Breast epithelium (tissue), 4 donors: ENCODE measurements around the gene OR2A14. TPM values are rescaled to one million over a fixed set of nuclear protein-coding genes. Genes with fewer than 3 reads are reported as not detected.

Experiments
- DNase-seq, 2 donors: peaks; one replicate each; pipeline ENCODE4 v3.0.0-alpha.2; 2019; ENCODE audit warnings: low spot score in 2 of 2
- H3K27ac ChIP-seq, 2 donors: fragments of 200-600 bp; sonication (generic) in 1 of 2; one replicate each; pipeline ENCODE4 v1.5.1; 2016 to 2019; ENCODE audit warnings: mild to moderate bottlenecking in 1 of 2
- H3K27me3 ChIP-seq, 2 donors: fragments of 200-600 bp; sonication (generic) in 1 of 2; one replicate each; pipeline versions ENCODE4 v1.5.1 to v1.6.0; 2017 to 2019; ENCODE audit warnings: control low read depth in 1 of 2, mild to moderate bottlenecking in 1 of 2
- H3K36me3 ChIP-seq: fragments of 200-600 bp; one replicate; pipeline ENCODE4 v1.5.1; 2019
- H3K4me1 ChIP-seq, 2 donors: fragments of 200-600 bp; sonication (generic); one replicate each; pipeline ENCODE4 v1.5.1; 2016 to 2019; ENCODE audit warnings: control low read depth in 1 of 2
- H3K4me3 ChIP-seq, 3 donors: fragments of 200-600 bp; sonication (generic); 1 replicate in 2 of 3; 2 replicates in 1 of 3; pipeline ENCODE4 v1.5.1; 2016 to 2019; ENCODE audit warnings: mild to moderate bottlenecking in 3 of 3, moderate library complexity in 2 of 3
- H3K9me3 ChIP-seq, 2 donors: fragments of 200-600 bp; sonication (generic) in 1 of 2; one replicate each; pipeline ENCODE4 v1.5.1; 2016 to 2019; ENCODE audit warnings: control low read depth in 1 of 2
- POLR2A ChIP-seq: fragments of 450-650 bp; IDR thresholded peaks from one replicate; pipeline ENCODE4 v1.6.1; 2016; ENCODE audit warnings: antibody characterized with exemption, mild to moderate bottlenecking, moderate library complexity
- POLR2AphosphoS5 ChIP-seq, 3 donors: sonication (generic); formaldehyde crosslinking; IDR thresholded peaks; one replicate each; pipeline ENCODE4 v1.6.1; 2017; ENCODE audit warnings: antibody characterized with exemption in 3 of 3
- intact Hi-C: fragments of 100-400 bp; cut with DNase I; formaldehyde crosslinking; loops from one replicate; pipeline ENCODE4 v1.15.1; 2023; ENCODE audit warnings: low total_unique reads
- total RNA-seq, 3 donors: library from RNA; depleted of rRNA; stranded (reverse); fragments of >200 nt; gene quantifications; one replicate each; pipeline ENCODE4 v1.1.0, GENCODE V29; 2016
- TF ChIP-seq, protein P1 (sequence below), 3 donors: fragments of 450-650 bp; IDR thresholded peaks; one replicate each; pipeline ENCODE4 v1.5.1; 2016 to 2017; ENCODE audit warnings: antibody characterized with exemption in 3 of 3, mild to moderate bottlenecking in 3 of 3, moderate library complexity in 3 of 3

Gene OR2A14
- total RNA-seq, 3 donors from 2014 or later = not detected

DNA sequence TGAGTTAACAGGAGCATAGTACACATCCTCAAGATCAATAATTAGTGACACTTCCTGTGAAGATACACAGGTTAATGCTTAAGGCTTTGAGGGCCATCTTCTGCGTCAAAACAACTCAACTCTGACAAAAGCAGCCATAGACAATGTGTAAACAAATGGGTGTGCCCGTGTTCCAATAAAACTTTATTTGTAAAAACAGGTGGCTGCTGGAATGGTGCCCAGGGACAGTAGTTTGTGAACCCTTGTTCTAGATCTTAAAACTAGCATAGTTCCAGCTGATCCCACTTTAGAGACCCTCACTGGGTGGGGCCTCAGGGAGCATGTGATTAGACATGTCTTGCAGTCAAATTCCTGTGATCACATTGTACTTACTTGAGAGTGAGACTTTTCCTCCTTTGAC, 7.8 kb downstream of the OR2A14 start:
- Histone ChIP-seq H3K27me3 (no peaks in the 10 kb centered on the region), H3K4me3 (no peak overlapping the region), H3K36me3 (no peaks in the 10 kb centered on the region), H3K9me3 (no peaks in the 10 kb centered on the region), H3K27ac (no peak overlapping the region), H3K4me1 (no peaks in the 10 kb centered on the region)
- DNase-seq = no peak
- intact Hi-C loops = no loop called here
- TF ChIP-seq POLR2AphosphoS5 (IDR thresholded peaks at IDR 0.05) (no peak), POLR2A (no peak)
- TF ChIP-seq, protein P1, sequence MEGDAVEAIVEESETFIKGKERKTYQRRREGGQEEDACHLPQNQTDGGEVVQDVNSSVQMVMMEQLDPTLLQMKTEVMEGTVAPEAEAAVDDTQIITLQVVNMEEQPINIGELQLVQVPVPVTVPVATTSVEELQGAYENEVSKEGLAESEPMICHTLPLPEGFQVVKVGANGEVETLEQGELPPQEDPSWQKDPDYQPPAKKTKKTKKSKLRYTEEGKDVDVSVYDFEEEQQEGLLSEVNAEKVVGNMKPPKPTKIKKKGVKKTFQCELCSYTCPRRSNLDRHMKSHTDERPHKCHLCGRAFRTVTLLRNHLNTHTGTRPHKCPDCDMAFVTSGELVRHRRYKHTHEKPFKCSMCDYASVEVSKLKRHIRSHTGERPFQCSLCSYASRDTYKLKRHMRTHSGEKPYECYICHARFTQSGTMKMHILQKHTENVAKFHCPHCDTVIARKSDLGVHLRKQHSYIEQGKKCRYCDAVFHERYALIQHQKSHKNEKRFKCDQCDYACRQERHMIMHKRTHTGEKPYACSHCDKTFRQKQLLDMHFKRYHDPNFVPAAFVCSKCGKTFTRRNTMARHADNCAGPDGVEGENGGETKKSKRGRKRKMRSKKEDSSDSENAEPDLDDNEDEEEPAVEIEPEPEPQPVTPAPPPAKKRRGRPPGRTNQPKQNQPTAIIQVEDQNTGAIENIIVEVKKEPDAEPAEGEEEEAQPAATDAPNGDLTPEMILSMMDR (IDR thresholded peaks at IDR 0.05) = no peak

DNA sequence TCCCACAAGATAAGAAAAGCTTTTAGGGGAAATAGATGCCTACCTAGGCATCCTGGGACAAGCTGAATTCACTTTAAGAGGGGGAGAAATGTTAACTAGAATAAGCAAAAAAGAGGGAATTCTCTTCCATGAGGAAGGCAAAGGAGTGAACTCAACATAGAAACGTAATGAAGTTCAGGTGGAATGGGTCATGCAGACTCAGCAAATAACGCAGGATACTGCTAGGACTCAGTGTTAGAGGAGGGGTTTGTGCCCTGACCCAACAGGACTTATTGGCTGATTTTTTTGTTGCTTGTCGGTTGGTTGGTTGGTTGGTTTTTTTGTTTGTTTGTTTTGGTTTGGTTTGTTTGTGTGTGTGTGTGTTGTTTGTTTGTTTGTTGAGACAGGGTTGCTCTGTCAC, 9.3 kb downstream of the OR2A14 start:
- DNase-seq = no peak
- H3K4me3 ChIP-seq = no peak overlapping the region
- TF ChIP-seq POLR2AphosphoS5 (IDR thresholded peaks at IDR 0.05) (no peak), POLR2A (no peak)
- TF ChIP-seq, protein P1 (IDR thresholded peaks at IDR 0.05) = no peak
- H3K36me3 ChIP-seq = no peaks in the 10 kb centered on the region
- no peak overlapping the region for H3K27ac ChIP-seq
- intact Hi-C loops = no loop called here
- no peaks in the 10 kb centered on the region for H3K9me3 ChIP-seq
- H3K27me3 ChIP-seq = no peaks in the 10 kb centered on the region
- H3K4me1 ChIP-seq = no peaks in the 10 kb centered on the region

DNA sequence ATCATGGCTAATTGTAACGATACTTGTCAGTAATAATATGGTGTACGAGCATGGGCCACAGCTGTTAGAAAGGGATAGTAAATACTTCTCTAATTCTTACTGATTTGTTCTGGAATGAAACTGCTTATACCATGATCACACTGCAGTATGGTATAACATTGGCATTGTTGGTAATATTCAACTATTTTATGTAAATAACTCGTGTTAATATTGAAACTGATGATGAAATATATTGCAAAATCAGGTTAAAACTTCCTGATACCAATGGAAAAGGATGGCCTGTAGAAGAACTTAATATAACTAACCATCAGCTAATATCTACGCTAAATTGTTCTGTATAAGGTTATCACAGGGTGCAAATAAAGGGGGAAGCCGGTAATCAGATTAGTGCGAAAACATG, 10.3 kb downstream of the OR2A14 start:
- Histone ChIP-seq H3K27ac (no peak overlapping the region), H3K9me3 (no peaks in the 10 kb centered on the region), H3K36me3 (no peaks in the 10 kb centered on the region), H3K4me3 (no peak overlapping the region), H3K4me1 (no peaks in the 10 kb centered on the region), H3K27me3 (no peaks in the 10 kb centered on the region)
- intact Hi-C loops = no loop called here
- TF ChIP-seq POLR2AphosphoS5 (IDR thresholded peaks at IDR 0.05) (no peak), POLR2A (no peak)
- TF ChIP-seq, protein P1 (IDR thresholded peaks at IDR 0.05) = no peak
- DNase-seq = no peak

DNA sequence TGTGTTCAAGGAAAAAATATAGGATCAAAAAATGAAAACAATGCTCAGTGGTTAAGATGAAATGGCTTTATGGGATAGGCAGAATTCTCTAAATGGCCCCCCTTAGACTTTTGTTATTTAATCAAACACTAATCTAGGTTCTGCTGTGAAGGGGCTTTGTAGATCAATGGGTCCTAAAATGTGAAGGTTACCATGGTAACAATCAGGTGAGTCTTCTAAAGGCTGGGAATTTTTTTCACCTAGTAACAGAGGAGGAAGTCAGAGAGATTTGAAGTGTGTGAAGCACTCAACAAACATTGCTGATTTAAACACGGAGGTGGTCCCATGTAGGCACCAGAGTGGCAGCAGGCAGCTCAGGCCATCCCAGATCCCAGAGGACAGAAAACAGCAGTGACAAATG, 11.1 kb downstream of the OR2A14 start:
- Histone ChIP-seq H3K27me3 (no peaks in the 10 kb centered on the region), H3K27ac (no peak overlapping the region), H3K36me3 (no peaks in the 10 kb centered on the region), H3K4me1 (no peaks in the 10 kb centered on the region), H3K9me3 (no peaks in the 10 kb centered on the region), H3K4me3 (no peak overlapping the region)
- DNase-seq = no peak
- no peak for TF ChIP-seq POLR2AphosphoS5 (IDR thresholded peaks at IDR 0.05)
- TF ChIP-seq, protein P1 (IDR thresholded peaks at IDR 0.05) = no peak
- no peak for TF ChIP-seq POLR2A
- intact Hi-C loops = no loop called here

DNA sequence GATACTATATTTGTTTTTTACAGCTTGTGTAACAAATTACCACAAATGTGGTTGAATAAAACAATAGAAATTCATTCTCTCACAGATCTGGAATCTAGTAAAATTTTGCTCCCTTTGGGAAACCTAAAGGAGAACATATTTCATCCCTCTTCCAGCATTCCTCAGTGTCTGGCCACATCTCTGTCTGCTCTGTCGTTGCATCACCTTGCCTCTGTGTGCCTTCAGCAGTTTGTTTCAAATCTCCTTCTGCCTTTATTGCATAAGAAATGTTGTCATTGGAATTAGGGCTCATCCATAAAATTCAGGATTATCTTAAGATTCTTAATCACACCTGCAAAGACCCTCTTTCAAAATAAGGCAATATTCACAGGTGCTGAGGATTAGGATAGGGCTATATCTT, 14.5 kb downstream of the OR2A14 start:
- TF ChIP-seq, protein P1 (IDR thresholded peaks at IDR 0.05) = no peak
- TF ChIP-seq POLR2A = no peak
- TF ChIP-seq POLR2AphosphoS5 (IDR thresholded peaks at IDR 0.05) = no peak
- H3K36me3 ChIP-seq = no peaks in the 10 kb centered on the region
- intact Hi-C loops = no loop called here

More for the DNA sequence above, 14.5 kb downstream of the OR2A14 start:
- no peak for DNase-seq
- H3K9me3 ChIP-seq = no peaks in the 10 kb centered on the region
- no peak overlapping the region for H3K27ac ChIP-seq
- H3K27me3 ChIP-seq = no peaks in the 10 kb centered on the region
- no peak overlapping the region for H3K4me3 ChIP-seq
- H3K4me1 ChIP-seq = no peaks in the 10 kb centered on the region
